GM18858 (cell line): ENCODE results near the gene B3GNT3.
"Not testable (repeated sequence)": the region's sequence is repeated elsewhere in the genome, so short reads cannot be mapped to it uniquely, and the experiment has no call there.

Source experiments
- ATAC-seq: cut with Tn5 transposase; IDR thresholded peaks from one replicate; pipeline ENCODE4 v1.9.1; 2021; ENCODE audit not compliant: unreplicated experiment

Gene B3GNT3

GRCh38 chr19:17796013-17796837 lies 1.3 kb downstream of the B3GNT3 start:
- no peak for ATAC-seq

- ATAC-seq = no peak
Measured at GRCh38 chr19:17796838-17797423, 2.0 kb downstream of the B3GNT3 start.

- ATAC-seq = no peak
Measured at GRCh38 chr19:17797424-17798201, 2.7 kb downstream of the B3GNT3 start.

GRCh38 chr19:17798599-17798998 lies 3.7 kb downstream of the B3GNT3 start:
- not testable (repeated sequence) for ATAC-seq

GRCh38 chr19:17802137-17802858 lies 7.4 kb downstream of the B3GNT3 start:
- ATAC-seq = no peak

- ATAC-seq = no peak
Measured at GRCh38 chr19:17803264-17803896, 8.4 kb downstream of the B3GNT3 start.

- ATAC-seq = no peak
Measured at GRCh38 chr19:17805427-17805826, 10.5 kb downstream of the B3GNT3 start.

GRCh38 chr19:17806945-17807344 lies 12.0 kb downstream of the B3GNT3 start:
- ATAC-seq = no peak

GRCh38 chr19:17807731-17808316 lies 12.9 kb downstream of the B3GNT3 start:
- ATAC-seq = no peak

- ATAC-seq = no peak
Measured at GRCh38 chr19:17811103-17811502, 16.2 kb downstream of the B3GNT3 start.

GRCh38 chr19:17811681-17812080 lies 16.7 kb downstream of the B3GNT3 start:
- ATAC-seq = no peak

- no peak for ATAC-seq
Measured at GRCh38 chr19:17812099-17812498, 17.2 kb downstream of the B3GNT3 start.

- ATAC-seq = no peak
Measured at GRCh38 chr19:17817668-17818363, 22.9 kb downstream of the B3GNT3 start.

- no peak for ATAC-seq
Measured at GRCh38 chr19:17821190-17821589, 26.3 kb downstream of the B3GNT3 start, which contains the start of gene INSL3. Gene INSL3 (minus strand): TSS chr19:17821519. CDS start chr19:17821506, 13 bp downstream.

GRCh38 chr19:17824339-17824738 lies 29.4 kb downstream of the B3GNT3 start:
- ATAC-seq = no peak

GRCh38 chr19:17826508-17827056 lies 31.6 kb downstream of the B3GNT3 start:
- ATAC-seq = no peak

GRCh38 chr19:17829855-17830566 lies 35.1 kb downstream of the B3GNT3 start:
- no peak for ATAC-seq

GRCh38 chr19:17830567-17831418 lies 35.9 kb downstream of the B3GNT3 start:
- no peak for ATAC-seq
